Measurements from ENCODE around the gene ELAVL1.

DNA sequence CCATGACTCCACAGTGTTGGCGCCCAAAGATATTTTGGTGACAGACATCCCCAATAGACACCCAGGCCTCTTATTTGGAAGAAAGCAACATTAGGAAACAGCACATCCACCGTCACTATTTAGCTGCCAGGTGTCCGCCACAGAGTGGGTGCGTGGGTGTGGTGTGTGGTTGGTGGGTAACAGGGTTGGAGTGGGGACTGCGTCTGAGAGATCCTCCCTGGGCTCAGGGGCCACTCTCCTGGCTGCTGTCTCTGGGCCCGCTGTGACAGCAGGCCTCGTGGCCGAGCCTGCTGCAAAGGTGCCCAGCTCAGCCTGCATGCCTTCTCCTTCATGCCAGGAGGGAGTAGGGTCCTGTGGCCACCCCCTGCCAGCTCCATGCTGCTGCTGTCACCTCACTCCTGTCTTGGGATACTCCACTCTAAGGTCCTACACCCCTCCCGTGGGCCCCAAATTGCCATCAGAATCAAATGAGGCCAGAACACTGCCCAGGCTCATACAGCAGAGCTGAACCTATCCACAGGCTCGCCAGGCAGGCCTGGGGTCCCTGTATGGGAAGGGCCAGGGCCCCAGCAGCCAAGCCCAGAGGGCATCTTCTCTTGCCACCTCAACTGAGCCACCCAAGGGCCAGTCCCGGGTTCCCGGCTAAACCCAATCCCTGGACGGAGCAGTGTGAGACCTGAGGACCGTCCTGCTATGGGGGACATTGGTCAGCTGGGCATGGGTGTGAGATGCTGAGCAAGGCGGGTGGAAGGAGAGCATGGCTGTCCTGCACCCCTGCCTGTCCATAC lies 37.2 kb downstream of the ELAVL1 start:
- TF ChIP-seq, protein P1, sequence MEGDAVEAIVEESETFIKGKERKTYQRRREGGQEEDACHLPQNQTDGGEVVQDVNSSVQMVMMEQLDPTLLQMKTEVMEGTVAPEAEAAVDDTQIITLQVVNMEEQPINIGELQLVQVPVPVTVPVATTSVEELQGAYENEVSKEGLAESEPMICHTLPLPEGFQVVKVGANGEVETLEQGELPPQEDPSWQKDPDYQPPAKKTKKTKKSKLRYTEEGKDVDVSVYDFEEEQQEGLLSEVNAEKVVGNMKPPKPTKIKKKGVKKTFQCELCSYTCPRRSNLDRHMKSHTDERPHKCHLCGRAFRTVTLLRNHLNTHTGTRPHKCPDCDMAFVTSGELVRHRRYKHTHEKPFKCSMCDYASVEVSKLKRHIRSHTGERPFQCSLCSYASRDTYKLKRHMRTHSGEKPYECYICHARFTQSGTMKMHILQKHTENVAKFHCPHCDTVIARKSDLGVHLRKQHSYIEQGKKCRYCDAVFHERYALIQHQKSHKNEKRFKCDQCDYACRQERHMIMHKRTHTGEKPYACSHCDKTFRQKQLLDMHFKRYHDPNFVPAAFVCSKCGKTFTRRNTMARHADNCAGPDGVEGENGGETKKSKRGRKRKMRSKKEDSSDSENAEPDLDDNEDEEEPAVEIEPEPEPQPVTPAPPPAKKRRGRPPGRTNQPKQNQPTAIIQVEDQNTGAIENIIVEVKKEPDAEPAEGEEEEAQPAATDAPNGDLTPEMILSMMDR (IDR thresholded peaks at IDR 0.05; ENCODE audit: low read length): no peak
- no peak for TF ChIP-seq EZH2 (optimal IDR thresholded peaks at IDR 0.05; ENCODE audit: low read depth, low read length)
- no peak for TF ChIP-seq EZH2phosphoT487 (IDR thresholded peaks at IDR 0.05; ENCODE audit: low read length)

All from MM.1S (cell line).